ENCODE measurements around the gene JADE2.
A peak's percentile ranks its signal among the peaks of the same experiment; 100 is the strongest.

The JADE2 gene

DNA sequence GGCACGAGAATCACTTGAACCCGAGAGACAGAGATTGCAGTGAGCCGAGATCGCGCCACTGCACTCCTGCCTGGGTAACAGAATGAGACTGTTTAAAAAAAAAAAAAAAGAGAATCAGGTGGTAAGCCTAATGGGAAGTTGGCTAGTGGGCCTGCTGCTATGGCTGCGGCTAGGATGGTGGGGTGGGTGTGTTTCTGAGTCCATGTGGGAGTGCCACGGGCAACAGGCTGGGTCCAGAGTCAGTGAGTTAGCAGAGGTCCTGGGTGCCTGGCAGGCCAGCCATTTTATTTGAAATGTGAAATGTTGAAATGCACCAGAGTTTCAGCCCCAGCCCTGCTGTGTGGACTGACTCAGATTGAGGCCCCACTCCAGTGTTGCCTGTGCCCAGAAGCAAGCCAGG lies 37.8 kb downstream of the JADE2 start:
- H3K9me3 Mint-ChIP-seq, result no peaks in the 10 kb centered on the region
- peaks cover 29% of the 10 kb centered on the region for H3K36me3 Mint-ChIP-seq (ENCODE audit: low read depth)
- peaks cover 13% of the 10 kb centered on the region for H3K4me1 Mint-ChIP-seq
- H3K27me3 Mint-ChIP-seq, result no peaks in the 10 kb centered on the region
- H3K27ac Mint-ChIP-seq, result peak overlapping the region; percentile 77
- ATAC-seq (no peak), DNase-seq (no peak)
- no peak overlapping the region for H3K4me3 Mint-ChIP-seq

DNA sequence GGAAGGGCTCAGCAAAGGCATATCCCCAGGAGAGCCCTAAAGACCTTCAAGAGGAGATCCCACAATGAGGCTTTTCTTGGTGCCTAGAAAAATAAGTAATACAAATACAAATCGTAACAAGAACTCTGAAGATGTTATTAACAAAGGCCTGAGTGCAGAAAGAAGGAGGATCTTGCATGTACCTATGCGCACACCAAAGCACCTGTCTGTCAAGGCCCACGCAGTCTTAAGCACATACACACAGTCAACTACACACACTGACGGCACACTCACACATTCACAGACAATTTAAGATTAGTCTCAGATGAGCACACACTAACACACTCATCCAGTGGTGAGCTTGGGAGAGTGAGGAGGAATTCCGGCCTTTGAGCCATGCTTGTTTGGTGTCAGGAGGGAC lies 38.5 kb downstream of the JADE2 start:
- Mint-ChIP-seq H3K36me3 (ENCODE audit: low read depth) (peaks cover 29% of the 10 kb centered on the region), H3K4me3 (no peak overlapping the region), H3K4me1 (peaks cover 14% of the 10 kb centered on the region), H3K27ac (peak overlapping the region; percentile 4), H3K27me3 (no peaks in the 10 kb centered on the region), H3K9me3 (no peaks in the 10 kb centered on the region)
- ATAC-seq (no peak), DNase-seq (no peak)

DNA sequence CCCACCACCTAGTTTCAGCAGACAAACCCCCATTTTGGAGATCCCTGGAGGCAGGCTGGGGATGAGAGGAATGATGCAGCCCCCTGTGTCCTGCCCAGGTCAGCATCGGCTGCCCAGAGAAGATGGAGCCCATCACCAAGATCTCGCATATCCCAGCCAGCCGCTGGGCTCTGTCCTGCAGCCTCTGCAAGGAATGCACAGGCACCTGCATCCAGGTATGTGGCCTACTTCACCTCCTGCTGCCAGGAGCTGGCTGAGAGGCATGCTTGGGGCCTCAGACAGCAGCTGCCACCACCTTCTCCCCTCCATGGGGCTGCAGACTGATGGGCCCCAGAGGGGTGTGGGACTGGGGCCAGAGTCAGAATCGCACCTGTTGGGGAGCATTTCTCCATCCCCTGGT lies 38.9 kb downstream of the JADE2 start:
- H3K4me1 Mint-ChIP-seq, result peaks cover 15% of the 10 kb centered on the region
- H3K4me3 Mint-ChIP-seq, result no peak overlapping the region
- ATAC-seq, result no peak
- no peaks in the 10 kb centered on the region for H3K9me3 Mint-ChIP-seq
- peak overlapping the region; percentile 4 for H3K27ac Mint-ChIP-seq
- peaks cover 29% of the 10 kb centered on the region for H3K36me3 Mint-ChIP-seq (ENCODE audit: low read depth)
- H3K27me3 Mint-ChIP-seq, result no peaks in the 10 kb centered on the region
- DNase-seq, result no peak

DNA sequence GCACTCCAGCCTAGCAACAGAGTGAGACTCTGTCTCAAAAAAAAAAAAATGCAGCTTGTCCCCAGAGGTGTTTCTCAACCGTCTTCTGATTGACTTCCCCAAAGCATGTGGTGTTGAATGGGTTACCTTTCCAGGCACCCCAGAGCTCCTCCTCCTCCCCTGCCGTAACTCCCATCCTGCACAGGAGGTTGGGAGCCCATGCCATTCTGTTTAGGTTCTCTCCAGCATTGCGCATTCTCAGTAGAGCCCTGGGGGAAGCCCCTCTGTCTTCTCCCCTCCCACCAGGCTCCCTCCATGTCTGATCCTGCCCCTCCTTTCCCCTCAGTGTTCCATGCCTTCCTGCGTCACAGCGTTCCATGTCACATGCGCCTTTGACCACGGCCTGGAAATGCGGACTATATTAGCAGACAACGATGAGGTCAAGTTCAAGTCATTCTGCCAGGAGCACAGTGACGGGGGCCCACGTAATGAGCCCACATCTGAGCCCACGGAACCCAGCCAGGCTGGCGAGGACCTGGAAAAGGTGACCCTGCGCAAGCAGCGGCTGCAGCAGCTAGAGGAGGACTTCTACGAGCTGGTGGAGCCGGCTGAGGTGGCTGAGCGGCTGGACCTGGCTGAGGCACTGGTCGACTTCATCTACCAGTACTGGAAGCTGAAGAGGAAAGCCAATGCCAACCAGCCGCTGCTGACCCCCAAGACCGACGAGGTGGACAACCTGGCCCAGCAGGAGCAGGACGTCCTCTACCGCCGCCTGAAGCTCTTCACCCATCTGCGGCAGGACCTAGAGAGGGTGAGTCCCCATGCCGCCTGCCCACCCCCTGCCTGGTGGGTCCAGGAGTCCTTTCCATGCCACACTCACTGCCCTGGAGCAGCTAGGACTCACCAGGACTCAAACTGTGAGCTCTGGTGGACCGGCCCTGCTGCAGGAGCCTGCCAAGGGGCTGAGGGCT lies 40.6 kb downstream of the JADE2 start:
- Mint-ChIP-seq H3K9me3 (no peaks in the 10 kb centered on the region), H3K27me3 (no peaks in the 10 kb centered on the region), H3K36me3 (ENCODE audit: low read depth) (peaks cover 33% of the 10 kb centered on the region), H3K27ac (no peak overlapping the region), H3K4me3 (no peak overlapping the region), H3K4me1 (peaks cover 15% of the 10 kb centered on the region)
- no peak for ATAC-seq
- DNase-seq, result no peak

DNA sequence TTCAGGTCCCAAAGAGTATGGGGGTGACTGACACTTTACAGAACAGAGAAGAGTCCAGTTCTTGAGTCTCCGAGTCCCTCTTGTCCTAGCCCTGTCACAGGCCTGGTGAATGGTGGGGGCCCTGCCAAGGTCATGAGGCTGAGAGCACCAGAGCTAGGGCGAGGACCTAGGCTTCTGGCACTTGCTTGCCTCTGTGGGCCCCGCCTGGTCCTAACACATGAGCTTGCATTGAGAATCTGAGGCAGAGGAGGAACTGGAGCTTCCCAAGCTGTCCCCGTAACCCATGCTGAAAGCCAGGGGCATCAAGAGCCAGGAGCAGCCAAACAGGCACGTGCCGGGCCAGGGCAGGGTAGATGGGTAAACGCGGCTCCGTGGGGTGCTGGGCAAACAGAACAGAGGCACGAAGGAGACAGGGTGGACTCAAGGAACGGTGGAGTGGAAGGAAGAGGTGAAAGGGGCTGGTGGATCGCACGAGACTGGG lies 41.3 kb downstream of the JADE2 start:
- H3K27me3 Mint-ChIP-seq, result no peaks in the 10 kb centered on the region
- no peaks in the 10 kb centered on the region for H3K9me3 Mint-ChIP-seq
- peaks cover 15% of the 10 kb centered on the region for H3K4me1 Mint-ChIP-seq
- H3K4me3 Mint-ChIP-seq, result no peak overlapping the region
- H3K27ac Mint-ChIP-seq, result peak overlapping the region; percentile 46
- peaks cover 31% of the 10 kb centered on the region for H3K36me3 Mint-ChIP-seq (ENCODE audit: low read depth)
- ATAC-seq (no peak), DNase-seq (no peak)

DNA sequence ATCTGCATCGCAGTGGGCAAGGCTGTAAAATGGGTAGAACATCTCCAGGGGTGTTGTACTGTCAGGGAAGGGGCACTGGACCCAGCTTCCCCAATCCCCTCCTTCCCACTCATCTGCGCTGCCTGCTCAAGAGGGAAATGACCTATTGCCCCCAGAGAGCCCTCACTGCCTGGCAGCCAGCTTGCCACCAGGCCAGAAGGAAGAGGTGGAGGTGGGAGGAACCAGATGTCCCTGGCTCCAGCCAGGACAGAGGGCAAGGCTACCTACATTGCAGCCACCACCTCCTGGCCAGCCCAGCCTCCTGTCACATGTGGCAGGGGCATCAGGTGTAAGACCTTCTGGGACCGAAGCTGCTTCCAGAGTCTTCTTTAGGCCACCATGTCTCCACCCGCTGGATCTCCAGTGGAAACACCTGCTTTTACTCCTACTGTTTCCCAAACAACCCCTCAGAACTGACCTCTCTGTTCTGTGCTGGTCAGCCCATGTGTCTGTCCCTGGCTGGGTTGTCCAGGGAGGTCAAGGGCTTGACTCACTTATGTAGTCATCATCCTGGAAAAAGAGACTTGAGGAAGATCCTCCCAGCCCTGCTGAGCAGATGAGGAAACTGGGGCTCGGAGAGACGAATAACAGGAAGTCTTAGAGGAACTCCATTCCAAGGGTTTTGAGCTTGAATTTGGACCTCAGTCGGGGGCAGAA lies 42.3 kb downstream of the JADE2 start:
- DNase-seq, result no peak
- no peak for ATAC-seq
- Mint-ChIP-seq H3K9me3 (no peaks in the 10 kb centered on the region), H3K4me3 (no peak overlapping the region), H3K36me3 (ENCODE audit: low read depth) (peaks cover 30% of the 10 kb centered on the region), H3K27ac (peak overlapping the region; percentile 82), H3K4me1 (peaks cover 9% of the 10 kb centered on the region), H3K27me3 (no peaks in the 10 kb centered on the region)

DNA sequence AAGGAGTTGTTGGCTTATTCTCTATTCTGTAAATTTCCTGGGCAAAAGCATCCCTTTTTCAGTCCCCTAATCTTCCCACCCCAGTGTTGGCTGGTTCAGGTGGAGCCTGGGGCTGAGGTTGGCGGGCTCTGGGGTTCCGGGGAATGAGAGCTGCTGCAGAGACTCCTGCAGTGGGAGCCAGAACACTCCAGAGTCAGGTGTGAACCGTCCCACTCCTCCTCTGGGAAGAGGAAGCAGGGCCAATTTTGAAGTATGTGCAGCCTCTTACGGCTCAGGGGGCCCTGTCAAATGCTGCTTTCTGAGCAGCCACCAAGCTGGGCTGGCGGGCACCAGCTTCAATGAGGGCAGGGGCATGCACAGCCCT lies 42.8 kb downstream of the JADE2 start:
- peaks cover 5% of the 10 kb centered on the region for H3K4me1 Mint-ChIP-seq
- peak overlapping the region; percentile 82 for H3K27ac Mint-ChIP-seq
- H3K36me3 Mint-ChIP-seq (ENCODE audit: low read depth), result peaks cover 29% of the 10 kb centered on the region
- no peak overlapping the region for H3K4me3 Mint-ChIP-seq
- DNase-seq (no peak), ATAC-seq (no peak)
- no peaks in the 10 kb centered on the region for H3K9me3 Mint-ChIP-seq
- no peaks in the 10 kb centered on the region for H3K27me3 Mint-ChIP-seq

DNA sequence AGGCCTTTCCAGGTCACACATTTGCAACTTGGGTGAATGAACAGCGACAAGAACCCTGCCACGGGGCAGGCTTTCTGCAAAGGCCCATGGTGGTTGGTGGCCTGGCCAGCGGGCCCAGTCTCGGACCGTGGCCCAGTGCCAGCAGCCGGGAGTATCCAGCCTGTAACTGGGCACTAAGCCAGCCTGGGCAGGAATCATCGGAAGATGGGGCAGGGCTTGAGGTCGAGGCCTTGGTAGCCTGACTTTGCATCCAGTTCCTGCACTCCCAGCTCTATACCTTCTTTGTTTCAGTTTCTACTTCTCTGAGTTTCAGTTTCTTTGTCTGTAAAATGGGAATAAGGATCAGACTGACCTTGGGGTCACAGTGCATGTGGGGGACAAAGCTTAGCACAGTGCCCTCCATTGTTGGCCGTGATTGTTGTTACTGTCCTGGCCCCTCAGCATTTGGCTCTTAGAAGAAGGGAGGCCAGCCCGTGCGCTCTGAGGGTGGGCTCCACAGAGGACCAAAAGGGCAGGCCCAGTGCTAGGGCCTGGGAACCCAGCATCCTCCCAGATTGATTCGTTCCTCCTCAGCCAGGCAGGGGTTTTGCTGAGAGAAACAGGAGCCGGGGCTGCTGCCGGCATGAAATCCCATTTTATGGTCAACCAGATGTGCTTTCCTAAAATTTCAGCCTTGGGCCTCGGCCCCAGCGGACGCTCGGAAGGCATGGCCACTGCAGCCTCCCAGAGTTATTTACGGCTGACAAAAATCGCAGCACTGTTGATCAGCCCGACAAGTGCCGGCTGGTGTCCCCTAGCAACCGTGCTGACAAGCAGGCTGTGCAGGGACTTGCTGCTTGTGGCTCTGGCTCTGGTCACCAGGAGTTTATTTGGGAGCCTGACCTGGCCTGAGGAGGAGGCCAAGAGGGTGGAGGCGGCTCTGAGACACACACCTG lies 43.6 kb downstream of the JADE2 start:
- Mint-ChIP-seq H3K9me3 (no peaks in the 10 kb centered on the region), H3K4me1 (peaks cover 5% of the 10 kb centered on the region), H3K27ac (peak overlapping the region; percentile 62), H3K27me3 (no peaks in the 10 kb centered on the region), H3K4me3 (no peak overlapping the region), H3K36me3 (ENCODE audit: low read depth) (peaks cover 27% of the 10 kb centered on the region)
- DNase-seq (no peak), ATAC-seq (no peak)

DNA sequence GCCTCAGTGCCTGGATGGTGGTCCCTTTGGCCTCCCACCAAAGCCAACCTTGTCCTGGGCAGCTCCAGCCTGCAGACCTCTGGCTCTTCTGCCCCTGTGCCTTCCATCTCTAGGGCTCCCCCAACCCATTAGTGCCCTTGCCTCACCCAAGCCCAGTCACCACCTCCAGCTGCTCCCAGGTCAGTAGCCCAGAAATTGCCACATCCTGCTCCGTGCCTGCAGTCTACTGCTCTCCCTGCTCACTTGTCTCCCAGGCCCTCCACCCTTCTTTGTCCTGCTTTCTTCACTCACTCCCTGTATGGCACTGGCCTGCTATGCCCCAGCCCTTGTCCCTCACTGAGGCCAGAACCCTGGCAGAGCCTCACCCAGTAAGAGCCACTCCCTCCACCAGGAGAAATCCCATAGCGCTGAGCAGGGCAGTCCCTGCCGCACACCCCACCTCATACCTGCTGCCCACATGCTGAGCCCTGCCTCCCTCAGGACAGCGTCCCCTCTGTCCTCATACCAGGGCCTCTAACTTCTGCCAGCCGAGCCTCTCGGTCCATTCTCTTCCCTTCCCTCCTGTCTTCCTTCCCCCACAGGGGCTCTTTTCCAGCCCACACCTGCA lies 44.4 kb downstream of the JADE2 start:
- Mint-ChIP-seq H3K36me3 (ENCODE audit: low read depth) (peaks cover 26% of the 10 kb centered on the region), H3K9me3 (no peaks in the 10 kb centered on the region), H3K27ac (peak overlapping the region; percentile 61), H3K4me3 (no peak overlapping the region), H3K27me3 (no peaks in the 10 kb centered on the region), H3K4me1 (peaks cover 5% of the 10 kb centered on the region)
- no peak for ATAC-seq
- DNase-seq, result no peak

DNA sequence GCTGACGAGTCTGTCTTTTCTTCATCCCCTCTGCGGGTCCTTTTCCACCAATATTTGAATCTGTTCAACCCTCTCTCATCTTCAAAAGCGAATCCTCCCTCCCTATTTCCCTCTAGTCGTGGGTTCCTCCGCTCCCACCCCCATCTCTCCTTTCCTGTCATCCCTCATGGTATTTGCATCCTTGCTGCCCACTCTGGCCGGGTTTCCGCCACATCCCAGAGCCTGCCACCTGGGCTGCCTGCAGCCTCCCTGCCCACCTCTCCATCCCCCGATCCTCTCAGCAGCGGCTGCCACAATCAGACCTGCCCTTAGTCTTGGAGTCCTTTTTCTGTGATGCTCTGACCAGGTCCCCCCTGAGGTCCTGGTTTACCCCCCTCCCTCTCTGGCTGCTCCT lies 44.9 kb downstream of the JADE2 start:
- no peaks in the 10 kb centered on the region for H3K27me3 Mint-ChIP-seq
- DNase-seq (no peak), ATAC-seq (no peak)
- no peak overlapping the region for H3K4me3 Mint-ChIP-seq
- peaks cover 30% of the 10 kb centered on the region for H3K36me3 Mint-ChIP-seq (ENCODE audit: low read depth)
- no peaks in the 10 kb centered on the region for H3K9me3 Mint-ChIP-seq
- peak overlapping the region; percentile 61 for H3K27ac Mint-ChIP-seq
- H3K4me1 Mint-ChIP-seq, result peaks cover 5% of the 10 kb centered on the region

DNA sequence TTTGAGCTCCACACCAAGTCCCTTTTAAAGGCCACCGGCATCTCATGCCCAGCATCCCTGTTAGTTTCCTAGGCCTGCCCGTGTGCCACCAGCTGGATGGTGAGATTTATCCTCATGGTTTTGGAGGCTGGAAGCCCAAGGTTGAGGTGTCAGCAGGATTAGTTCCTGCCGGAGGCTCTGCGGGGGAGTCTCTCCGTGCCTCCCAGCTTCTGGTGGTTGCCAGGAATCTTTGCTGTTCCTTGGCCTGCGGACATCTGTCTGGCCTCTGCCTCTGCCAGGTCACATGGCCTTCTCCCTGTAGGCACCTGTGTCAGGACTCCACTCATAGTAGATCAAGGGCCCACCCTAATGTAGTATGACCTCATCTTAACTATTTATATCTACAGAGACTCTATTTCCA lies 45.4 kb downstream of the JADE2 start:
- Mint-ChIP-seq H3K27me3 (no peaks in the 10 kb centered on the region), H3K9me3 (no peaks in the 10 kb centered on the region), H3K4me3 (no peak overlapping the region), H3K4me1 (peaks cover 5% of the 10 kb centered on the region), H3K36me3 (ENCODE audit: low read depth) (peaks cover 27% of the 10 kb centered on the region), H3K27ac (peak overlapping the region; percentile 64)
- no peak for ATAC-seq
- DNase-seq, result no peak

DNA sequence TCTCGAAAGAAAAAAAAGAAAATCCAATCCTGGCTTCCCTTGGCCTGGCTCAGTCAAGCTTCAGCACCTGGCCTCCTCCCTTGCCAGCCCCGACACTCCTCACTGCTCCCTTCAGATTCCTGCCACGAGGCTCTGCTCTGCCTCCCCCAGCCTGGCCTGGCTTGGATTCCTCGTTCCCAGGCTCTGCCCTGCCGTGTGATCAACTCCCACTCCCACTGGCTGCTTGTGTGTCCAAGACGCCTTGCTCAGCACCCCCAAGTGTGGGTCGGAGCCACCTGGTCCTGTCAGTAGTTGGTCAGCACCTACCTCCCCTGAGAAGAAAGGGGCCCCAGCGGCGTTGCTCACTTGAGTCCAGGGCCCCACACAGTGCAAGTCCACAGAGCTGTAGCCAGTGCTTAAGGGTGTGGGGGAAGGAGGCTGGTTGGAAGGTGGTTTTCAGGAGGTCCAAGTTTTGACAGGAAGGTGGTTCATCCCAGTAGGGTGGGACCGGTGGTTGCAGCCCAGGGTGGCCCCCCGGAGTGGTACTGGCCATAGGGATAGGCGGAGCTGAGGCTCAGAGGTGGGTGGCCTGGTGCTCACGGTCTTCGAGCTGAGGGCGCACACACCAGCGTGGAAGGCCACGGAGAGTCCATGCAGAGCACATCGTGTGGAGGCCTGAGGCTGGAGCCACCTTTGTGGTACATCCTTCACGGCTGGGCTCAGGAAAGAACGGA lies 46.4 kb downstream of the JADE2 start:
- H3K27ac Mint-ChIP-seq, result peak overlapping the region; percentile 26
- DNase-seq (no peak), ATAC-seq (no peak)
- H3K36me3 Mint-ChIP-seq (ENCODE audit: low read depth), result peaks cover 26% of the 10 kb centered on the region
- H3K27me3 Mint-ChIP-seq, result no peaks in the 10 kb centered on the region
- no peaks in the 10 kb centered on the region for H3K9me3 Mint-ChIP-seq
- H3K4me1 Mint-ChIP-seq, result peaks cover 11% of the 10 kb centered on the region
- H3K4me3 Mint-ChIP-seq, result no peak overlapping the region

DNA sequence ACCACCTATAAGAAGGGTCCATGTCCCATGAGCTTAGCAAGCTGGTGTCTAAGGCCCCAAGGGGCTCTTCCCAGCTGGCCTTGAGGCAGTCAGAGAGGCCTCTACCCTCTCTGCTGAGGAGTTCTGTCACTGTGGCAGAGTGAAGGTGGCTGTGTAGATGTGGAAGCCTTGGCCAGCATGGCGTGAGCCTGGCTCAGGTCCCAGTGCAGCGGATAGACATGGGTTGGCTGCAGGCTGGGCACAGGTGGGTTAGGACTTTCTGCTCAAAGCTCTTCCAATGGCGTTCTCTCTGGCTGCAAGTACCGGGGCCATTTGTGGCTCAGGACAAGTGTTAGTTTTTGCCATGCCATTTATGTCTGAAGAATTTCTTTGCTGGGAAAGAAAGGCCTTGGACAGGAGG lies 47.3 kb downstream of the JADE2 start:
- DNase-seq (no peak), ATAC-seq (no peak)
- Mint-ChIP-seq H3K9me3 (no peaks in the 10 kb centered on the region), H3K4me3 (no peak overlapping the region), H3K4me1 (peaks cover 18% of the 10 kb centered on the region), H3K27me3 (no peaks in the 10 kb centered on the region), H3K27ac (peak overlapping the region; percentile 16), H3K36me3 (ENCODE audit: low read depth) (peaks cover 28% of the 10 kb centered on the region)

Measured in activated naive CD8-positive, alpha-beta T cell treated with anti-CD3 and anti-CD28 coated beads, Interleukin-2, amount 50 U/mL, for 24 hours (primary cell).